Left lobe of liver (tissue), 2 donors: Measurements from ENCODE around the gene RIN3. TPM values are rescaled to one million over a fixed set of nuclear protein-coding genes. Genes with fewer than 3 reads are reported as not detected.
A peak's percentile ranks its signal among the peaks of the same experiment; 100 is the strongest.

Source experiments
- ATAC-seq: fragments of 200-7000 bp; cut with Tn5 transposase; one replicate; pipeline ENCODE4 v1.9.1; 2020; ENCODE audit warnings: mild to moderate bottlenecking, moderate library complexity
- DNase-seq: peaks from one replicate; pipeline ENCODE4 v3.0.0-alpha.2; 2020; ENCODE audit warnings: low spot score
- total RNA-seq: library from RNA; stranded (reverse); gene quantifications from one replicate; pipeline ENCODE4 v1.2.1, GENCODE V29; 2021
- donor health status: DM: no; HTN: no; CAD: no; lungs with moderate emphysema.
- donor health status: DM: no; HTN: yes; CAD: no.

Gene RIN3
- total RNA-seq, 1 donor from 2014 or later: 20.2 TPM

DNA sequence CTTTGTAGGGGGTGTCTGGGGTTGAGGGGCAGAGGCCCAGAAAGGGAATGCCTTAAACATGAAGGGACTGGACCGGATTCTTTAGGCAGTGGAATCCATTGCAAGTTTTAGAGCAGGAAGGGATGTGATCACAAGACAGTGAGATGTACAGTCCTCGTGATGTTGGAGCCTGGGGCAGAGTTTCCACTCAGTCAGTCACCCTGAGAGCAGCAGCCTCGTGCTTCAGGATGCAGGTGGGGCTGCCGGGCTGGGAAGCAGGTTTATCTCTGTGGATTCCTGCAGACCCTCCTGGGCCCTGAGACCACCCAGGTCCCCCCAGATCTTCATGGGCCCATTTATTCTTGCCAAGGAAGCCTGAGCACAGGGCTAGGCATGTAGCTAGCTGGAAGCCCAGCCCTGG lies 38.5 kb downstream of the RIN3 start:
- DNase-seq: no peak
- no peak for ATAC-seq

DNA sequence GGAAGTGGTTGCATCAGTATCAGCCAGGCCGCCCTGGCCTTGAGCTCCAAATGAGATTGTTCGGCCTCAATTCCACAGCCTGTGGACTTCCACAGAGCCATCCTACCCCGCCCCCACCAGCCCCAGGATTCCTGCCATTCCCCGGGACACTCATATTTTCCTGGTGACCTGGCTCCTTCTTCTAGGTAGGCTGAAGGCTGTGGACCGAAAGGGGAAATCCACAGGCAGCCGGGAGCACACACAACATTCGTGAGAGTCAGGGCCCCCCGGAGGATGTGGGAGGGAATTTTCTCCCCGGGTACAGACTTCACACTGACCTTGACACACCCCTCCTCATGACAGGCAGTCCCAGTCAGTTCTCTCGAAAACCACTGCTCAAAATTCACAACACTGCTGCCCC lies 39.9 kb downstream of the RIN3 start:
- DNase-seq: no peak
- ATAC-seq: no peak

DNA sequence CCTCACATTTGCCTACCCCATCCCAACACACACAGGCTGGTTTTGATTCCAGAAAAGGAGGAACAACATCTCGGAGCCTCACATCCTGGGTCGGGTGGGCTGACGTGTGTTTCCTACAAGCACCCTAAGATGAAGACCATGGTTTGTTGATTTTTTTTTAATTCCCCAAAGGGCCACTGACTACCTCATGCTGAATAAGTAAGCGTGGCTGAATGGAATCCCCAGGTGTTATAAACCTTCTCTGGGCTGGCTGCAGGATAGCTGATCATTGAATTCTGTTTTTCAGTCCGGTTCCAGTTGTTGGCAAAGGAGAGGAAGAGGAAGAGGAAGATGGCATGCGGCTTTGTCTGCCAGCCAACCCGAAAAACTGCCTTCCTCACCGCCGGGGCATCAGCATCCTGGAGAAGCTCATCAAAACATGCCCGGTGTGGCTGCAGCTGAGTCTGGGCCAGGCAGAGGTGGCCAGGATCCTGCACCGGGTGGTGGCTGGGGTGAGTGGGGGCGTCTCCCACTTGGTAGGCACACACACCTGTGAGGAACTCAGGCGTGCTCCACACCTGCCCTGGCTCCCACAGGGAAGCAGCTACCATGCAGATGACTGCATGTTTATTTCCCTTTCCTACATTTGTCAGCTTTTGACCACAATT lies 42.0 kb downstream of the RIN3 start:
- no peak for DNase-seq
- no peak for ATAC-seq

DNA sequence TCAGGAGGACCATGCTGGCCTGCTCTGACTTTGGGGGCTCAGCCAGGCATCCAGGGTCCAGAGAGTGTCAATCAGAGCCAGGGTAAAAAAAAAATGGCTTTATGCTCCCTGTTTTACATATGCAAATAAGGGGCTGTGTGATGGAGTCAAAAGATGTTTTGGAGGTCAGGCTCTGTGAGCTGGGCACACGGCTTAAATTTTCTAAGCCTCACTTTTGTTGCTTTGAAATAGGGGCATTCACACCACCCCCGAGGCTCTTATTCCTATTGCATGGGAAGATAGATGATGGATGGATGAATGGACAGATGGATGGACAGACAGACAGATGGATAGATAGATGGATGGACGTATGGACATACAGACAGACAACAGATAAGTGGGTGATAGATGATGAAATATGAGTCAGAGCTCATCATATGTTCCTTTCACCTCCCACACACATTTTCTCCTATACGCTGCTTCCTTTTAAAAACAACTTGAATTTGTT lies 42.7 kb downstream of the RIN3 start:
- no peak for DNase-seq
- no peak for ATAC-seq

DNA sequence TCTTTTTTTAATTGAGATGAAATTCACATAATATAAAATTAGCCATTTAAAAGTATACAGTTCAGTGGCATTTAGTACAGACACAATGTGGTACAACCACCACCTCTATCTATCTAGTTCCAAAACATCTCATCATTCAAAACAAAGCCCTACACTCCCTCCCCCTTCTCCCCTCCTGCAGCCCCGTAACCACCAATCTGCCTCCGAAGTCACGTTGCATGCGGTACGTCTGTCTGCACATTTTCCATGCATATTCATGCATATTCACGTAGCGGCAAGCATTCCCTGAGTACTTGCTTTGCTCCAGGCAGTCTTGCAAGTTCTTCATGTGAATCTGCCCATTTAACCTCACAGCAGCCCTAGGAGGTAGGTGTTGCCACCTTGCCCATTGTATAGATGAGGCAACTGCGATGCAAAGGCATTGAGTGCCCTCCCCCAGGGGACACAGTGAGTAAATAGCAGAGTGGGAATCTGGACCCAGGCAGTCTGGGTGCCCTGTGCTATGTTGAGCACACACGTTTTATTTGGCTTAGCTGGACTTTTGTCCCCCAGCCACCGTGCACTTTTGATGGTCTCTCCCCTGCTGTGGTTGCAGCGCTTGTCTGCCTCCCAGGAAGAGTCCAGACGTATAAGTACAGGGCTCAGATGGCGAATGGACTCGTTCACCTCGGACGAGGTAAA lies 43.4 kb downstream of the RIN3 start:
- ATAC-seq (peak; percentile 77), DNase-seq (no peak)

DNA sequence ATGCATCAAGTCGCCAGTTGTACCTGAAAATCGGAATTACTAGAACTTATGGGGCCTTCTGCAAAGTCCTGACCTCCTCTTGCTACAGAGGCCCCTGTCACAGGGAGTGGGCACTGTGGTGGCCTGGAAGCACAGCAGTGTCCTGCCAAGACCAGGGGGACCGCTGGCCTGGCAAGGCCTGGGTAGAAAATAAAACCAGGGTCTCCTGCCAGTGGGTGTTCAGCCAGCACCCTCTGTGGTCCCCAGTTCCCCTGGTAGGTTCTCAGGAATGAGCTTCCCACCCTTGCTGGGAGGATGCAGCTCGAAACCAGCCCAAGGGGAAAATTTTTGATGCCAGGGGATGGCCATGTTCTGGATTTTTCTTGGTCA lies 43.9 kb downstream of the RIN3 start:
- DNase-seq (no peak), ATAC-seq (peak; percentile 7)

DNA sequence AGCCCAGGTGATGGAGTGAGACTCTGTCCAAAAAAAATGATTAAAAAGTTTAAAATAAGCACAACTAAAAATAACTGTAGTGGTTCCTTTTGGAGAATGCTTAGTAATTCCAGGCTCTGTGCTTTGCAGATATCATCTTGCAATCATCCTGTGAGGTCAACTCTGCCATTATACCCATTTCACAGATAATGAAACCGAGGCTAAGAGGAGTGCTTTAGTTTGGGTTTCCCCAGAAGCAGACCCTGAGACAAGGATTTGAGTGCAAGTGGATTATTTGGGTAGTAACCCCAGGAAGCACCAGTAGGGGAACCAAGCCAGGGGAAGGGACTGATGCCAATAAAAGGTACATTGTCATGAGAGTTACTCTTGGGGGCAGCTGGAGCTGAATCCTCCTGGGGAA lies 44.7 kb downstream of the RIN3 start:
- DNase-seq (no peak), ATAC-seq (no peak)

DNA sequence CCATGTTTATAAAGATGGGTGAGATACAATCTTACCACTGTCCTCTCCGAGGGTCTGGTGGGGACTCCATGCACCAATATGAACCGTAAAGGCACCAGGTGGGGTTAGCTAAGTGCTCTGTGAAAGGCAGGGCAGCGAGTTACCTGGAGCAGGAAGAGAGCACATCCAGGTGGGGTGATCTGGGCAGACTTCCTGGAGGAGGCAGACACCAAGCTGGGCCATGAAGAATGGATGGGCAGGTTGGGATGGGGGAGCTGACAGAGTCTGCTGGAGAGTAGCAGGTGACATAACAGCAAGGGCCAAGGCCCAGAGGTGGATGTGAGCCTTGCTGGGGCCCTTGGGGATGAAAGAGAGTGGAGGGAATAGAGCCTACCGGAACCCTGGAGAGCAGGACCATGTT lies 45.9 kb downstream of the RIN3 start:
- ATAC-seq (no peak), DNase-seq (no peak)

DNA sequence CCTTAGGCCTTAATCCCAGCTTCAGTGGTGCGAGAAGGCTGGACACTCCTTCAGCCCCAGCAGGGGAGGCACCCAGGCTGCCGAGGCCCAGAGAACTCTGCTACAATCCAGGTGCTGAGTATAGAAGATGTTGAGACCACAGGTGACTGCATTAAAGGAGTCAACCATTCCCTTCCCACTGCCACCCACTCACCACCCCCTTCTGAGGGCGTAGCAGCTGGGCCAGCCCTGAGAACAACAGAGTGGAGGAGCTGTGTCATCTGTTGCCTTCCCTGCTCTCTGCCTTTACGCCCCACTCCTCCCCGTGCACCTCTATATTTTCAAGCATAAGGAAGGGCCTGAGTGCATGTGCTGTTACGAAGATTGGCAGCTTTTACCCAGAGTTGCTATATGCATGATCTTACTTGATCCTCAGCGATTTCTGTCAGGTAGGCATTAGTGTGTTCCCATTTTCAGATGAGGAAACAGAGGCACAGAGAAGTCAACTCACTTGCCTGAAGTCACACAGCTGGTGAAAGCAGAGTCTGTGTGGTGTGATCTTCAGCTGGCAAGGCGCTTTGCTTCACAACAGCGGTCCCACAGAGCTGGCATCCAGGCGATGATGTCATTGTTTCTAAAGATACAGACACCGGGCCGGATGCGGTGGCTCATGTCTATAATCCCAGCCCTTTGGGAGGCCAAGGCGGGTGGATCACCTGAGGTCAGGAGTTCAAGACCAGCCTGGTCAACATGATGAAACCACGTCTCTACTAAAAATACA lies 46.7 kb downstream of the RIN3 start:
- no peak for ATAC-seq
- no peak for DNase-seq

DNA sequence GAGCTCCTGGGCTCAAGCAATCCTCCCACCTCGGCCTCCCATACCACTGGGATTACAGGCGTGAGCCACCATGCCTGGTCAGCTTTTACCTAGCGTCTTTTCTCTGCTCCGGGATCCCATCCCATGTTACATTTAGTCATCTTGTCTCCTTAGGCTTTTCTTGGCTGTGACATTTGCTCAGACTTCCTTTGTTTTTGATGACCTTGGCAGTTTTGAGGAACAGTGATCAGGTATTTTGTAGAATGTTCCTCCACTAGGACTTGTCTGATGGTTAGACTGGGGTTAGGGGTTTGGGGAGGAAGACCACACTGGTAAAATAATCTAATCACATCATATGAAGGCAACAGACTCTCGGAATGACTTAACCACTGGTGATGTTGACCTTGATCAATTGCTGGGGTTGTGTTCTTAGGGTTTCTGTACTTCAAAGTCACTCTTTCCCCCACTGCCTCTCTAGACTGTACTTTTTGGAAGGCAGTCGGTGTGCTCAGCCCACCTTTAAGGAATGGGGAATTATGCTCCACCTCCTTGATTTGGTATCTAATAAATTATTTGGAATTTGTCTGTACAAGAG lies 48.4 kb downstream of the RIN3 start:
- DNase-seq (no peak), ATAC-seq (no peak)

DNA sequence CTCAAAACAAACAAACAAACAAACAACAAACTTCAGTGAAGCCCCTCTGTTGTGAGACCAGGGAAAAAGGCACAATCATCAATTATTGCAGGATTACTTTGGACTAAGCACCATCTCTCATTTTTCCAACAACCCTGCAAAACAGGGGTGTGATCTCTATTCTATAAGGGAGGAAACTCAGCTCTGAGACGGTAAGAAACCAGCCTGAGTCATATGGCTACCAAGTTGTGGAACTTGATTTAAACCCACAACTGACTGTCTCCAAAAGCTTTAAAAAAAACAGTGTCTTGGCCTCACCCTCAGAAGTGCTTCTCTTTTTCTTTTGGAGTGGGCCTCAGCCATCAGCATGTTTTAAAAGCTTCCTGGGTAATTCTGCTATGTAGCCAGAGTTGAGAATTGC lies 49.8 kb downstream of the RIN3 start:
- no peak for DNase-seq
- peak; percentile 25 for ATAC-seq

DNA sequence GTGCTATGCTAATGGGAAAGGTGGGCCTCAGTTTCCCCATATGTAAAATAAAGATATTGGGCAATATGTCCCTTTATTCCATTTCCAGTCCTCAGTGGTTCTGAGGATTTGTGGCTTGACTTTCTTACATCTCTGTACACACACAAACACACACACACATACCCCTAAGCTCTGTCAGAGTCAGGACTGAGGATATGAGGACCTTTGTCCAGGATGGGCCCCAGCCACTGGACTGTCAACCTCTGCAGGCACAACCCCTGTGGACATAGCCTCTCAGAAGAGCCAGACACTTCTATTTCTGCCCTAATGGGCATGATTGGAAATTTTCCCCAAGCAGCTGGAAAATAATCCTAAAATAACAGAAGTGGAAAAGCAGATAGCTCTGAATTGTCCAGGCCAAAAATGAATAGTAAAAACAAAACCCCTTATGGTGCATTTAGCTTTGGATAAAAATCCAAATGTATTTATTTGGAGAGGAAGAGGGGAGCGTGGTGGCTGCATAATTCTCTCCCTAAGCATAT lies 50.2 kb downstream of the RIN3 start:
- no peak for DNase-seq
- peak; percentile 35 for ATAC-seq

DNA sequence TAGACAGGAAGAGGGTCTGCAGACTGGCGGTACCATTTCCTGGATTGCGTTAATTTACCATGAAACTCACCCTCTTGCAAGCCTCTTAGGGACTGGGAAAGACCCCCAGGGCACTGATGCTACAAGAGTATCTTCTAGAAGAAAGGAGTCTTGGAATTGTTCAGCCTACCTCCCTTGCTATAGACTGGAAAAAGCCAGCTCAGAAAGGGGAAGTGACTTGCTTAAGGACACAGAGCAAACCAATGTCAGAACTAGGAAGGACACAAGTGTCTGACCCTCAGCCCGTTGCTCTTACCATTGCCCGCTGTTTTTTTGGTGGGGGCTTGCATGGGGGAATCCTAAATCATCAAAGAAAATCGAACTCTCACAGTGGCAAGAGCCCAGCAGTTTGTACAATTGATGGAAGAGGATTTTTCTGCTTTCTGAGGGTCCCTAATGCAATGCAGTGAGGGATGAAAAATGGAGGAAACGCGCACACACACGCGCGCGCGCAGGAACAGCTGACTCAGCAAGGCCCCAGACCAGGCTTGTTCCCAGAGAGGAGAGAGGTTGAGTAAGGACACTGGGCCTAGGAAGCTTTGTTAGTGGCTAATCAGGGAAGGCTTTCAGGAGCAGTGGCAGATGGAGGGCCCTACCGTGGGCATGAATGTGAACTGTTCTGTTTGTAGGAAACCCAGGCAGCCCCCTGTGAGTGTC lies 50.9 kb downstream of the RIN3 start:
- ATAC-seq (peak; percentile 29), DNase-seq (no peak)

DNA sequence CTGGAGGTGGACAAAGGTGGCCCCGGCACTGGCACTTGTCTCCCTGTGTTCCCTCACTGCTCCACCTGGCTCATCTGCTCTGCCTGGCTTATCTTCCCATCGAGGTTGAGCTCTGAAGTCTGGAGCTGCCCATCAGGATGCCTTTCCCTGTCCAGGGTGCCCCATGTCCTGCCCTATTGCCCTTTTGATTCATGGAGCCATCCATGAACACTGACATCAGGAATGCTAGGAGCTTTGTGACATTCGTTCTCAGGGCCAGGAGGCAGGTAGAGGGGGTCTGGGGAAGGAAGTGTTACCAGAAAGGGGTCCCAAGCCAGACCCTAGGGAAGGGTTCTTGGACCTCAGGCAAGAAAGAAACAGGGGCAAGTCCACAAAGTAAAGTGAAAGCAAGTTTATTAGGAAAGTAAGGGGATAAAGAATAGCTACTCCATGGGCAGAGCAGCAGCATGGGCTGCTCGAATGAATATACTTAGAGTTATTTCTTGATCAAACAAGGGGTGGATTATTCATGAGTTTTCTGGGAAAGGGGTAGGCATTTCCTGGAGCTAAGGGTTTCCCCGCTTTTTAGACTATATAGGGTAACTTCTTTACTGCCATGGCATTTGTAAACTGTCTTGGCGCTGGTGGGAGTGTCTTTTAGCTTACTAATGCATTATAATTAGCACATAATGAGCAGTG lies 51.6 kb downstream of the RIN3 start:
- DNase-seq (no peak), ATAC-seq (no peak)

DNA sequence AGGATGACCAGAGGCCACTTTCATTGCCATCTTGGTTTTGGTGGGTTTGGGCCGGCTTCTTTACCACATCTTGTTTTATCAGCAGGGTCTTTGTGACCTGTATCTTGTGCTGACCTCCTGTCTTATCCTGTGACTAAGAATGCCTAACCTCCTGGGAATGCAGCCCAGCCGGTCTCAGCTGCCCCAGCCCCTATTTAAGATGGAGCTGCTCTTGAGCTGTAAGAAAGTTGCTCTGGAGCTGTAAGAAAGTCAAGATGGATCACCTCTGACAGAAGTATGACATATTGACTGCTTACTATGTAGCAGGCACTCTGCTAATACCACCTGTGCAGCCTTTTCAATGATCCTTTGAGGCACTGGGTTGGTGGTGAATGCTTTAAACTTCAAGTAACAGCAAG lies 52.1 kb downstream of the RIN3 start:
- DNase-seq (no peak), ATAC-seq (no peak)

DNA sequence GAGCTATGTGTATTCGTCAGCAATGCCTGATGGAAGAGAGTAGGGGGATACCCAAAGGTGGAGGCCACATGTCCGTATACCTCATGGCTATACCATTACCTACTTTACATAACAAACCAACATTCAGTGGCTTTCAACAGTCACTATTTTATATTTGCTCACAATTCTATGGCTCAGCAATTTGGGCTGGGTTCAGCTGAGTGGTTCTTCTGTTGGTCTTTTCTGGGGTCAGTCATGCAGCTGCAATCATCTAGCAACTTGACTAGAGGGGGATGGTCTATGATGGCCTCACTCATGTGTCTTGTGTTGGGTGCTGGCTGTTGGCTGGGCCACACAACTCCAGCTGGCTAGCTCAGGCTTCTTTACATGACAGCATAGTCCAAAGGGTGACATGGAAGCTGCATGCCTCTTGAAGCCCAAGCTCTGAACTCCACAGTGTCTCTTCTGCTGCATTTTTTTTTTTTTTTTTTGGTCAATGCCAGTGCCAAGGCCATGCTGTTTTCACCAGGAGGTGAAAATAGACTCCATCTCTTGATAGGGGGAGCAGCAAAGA lies 53.7 kb downstream of the RIN3 start:
- DNase-seq (no peak), ATAC-seq (no peak)

DNA sequence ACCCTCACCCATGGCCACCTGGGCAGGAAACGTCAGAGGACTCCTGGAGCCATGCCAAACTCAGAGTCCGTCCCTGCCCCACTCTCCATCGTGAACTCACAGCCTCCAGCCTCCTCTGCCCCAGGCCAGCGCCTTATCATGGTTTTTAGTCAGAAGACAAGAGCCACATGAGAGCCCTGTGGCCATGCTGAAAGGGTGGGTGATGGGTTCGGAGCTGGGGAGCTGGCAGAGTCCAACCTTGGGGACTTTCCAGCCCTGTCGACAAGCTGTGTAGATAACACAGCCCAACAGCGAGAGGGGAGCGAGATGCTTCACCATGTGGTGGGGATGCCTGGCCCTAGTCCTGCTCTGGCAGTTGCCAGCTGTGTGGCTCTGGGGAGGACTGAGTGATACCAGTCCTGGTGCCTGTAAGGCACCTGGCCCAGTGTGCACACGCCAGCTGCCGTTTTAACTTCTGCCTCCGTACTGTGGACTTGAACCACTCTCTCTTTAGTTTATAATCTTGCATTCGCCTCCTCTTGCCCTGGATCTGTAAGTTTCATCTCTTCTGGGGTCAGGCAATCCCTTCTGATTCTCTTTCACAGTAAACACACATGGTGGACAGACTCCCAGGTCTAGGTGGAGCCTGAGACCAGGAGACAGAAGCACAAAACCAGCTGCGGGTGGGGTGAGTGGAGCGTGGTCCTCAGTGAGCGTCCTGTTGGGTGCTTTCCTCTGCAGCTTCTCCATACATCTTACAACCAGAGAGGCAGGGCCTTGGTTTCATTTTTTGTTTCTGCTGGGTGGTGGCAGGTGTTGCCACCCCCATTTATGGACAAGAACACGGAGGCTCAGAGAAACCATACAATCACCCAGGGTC lies 55.3 kb downstream of the RIN3 start:
- DNase-seq (no peak), ATAC-seq (no peak)

DNA sequence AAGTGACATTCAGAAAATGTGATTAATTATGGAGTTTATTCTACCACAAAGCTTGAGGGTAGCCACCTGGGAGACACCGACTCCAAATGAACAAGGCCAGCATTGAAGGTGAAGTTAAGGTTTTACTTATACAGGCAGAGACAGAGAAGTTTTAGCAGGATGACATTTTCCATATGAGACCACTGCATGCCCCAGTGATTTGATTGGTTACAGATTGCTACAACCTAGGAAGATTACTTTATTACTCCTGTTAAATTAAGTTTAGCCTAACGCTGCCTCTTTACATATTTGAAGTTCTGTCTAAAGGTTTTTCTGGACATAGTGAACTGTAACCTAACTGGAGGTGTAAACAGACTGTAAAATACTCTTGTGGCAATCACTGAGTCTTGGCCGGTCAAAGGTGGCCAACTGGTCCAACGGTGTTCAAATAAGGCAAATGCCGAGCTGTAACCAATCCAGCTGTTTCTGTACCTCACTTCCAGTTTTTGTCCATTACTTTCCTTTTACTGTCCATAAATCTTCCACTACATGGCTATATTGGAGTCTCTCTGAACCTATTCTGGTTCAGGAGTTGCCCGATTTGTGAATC lies 57.2 kb downstream of the RIN3 start:
- no peak for DNase-seq
- peak; percentile 73 for ATAC-seq

DNA sequence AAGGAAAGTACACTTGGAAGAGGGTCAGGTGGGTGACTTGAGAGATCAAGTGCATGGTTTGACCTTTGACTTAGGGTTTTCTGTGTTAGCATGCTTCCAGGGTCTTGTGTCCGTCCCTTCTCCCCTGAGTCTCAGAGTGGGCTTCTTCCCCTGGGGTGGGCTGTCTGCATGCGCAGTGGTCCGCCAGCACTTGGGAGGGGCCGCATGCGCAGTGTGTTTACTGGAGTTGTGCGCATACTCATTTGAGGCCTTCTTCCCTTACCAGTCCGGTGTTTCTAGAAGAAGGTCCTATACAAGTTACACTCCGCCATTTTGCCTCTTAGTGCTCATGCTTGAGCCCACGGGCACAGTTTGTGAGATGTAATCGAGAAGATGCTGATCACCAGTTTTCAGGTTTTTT lies 58.5 kb downstream of the RIN3 start:
- ATAC-seq (no peak), DNase-seq (no peak)
